GM23338 (cell line): Measurements from ENCODE around the gene TLE3. TPM values are rescaled to one million over a fixed set of nuclear protein-coding genes. Genes with fewer than 3 reads are reported as not detected.

ENCODE experiments used
- ATAC-seq: fragments of 200-7000 bp; cut with Tn5 transposase; 3 replicates; pipeline ENCODE4 v1.9.1; 2020
- DNase-seq: peaks from one replicate; pipeline ENCODE4 v3.0.0-alpha.2; 2015; ENCODE audit warnings: low spot score
- H2AFZ ChIP-seq: fragments of 200-600 bp; sonication (generic); 2 replicates; pipeline ENCODE4 v1.8.0; 2016; ENCODE audit warnings: antibody characterized with exemption, mild to moderate bottlenecking, moderate library complexity
- H3F3A ChIP-seq: fragments of 200-600 bp; sonication (generic); replicated peaks from 2 replicates; pipeline ENCODE4 v1.8.0; 2017; ENCODE audit warnings: antibody characterized with exemption, mixed run types, low read depth
- H3K27ac ChIP-seq: fragments of 200-600 bp; sonication (generic); 2 replicates; pipeline ENCODE4 v1.6.1; 2016; ENCODE audit warnings: low read depth
- H3K27me3 ChIP-seq: fragments of 200-600 bp; sonication (generic); 2 replicates; pipeline ENCODE4 v1.8.0; 2016; ENCODE audit warnings: mild to moderate bottlenecking, mixed run types, moderate library complexity; ENCODE audit not compliant: insufficient read depth
- H3K36me3 ChIP-seq: fragments of 200-600 bp; sonication (generic); 2 replicates; pipeline ENCODE4 v1.8.0; 2016; ENCODE audit warnings: mild to moderate bottlenecking; ENCODE audit not compliant: insufficient read depth
- H3K4me1 ChIP-seq: fragments of 200-600 bp; sonication (generic); 2 replicates; pipeline ENCODE4 v1.8.0; 2016; ENCODE audit warnings: mild to moderate bottlenecking, moderate library complexity; ENCODE audit not compliant: insufficient read depth
- H3K4me2 ChIP-seq: fragments of 200-600 bp; sonication (generic); 2 replicates; pipeline ENCODE4 v1.7.1; 2017; ENCODE audit warnings: mixed run types
- H3K4me3 ChIP-seq: fragments of 200-600 bp; sonication (generic); 2 replicates; pipeline ENCODE4 v1.6.1; 2016; ENCODE audit warnings: mixed run types
- H3K79me2 ChIP-seq: fragments of 200-600 bp; sonication (generic); replicated peaks from 2 replicates; pipeline ENCODE4 v1.8.0; 2017; ENCODE audit warnings: mild to moderate bottlenecking; ENCODE audit not compliant: insufficient read depth
- H3K9me2 ChIP-seq: fragments of 200-600 bp; sonication (generic); 2 replicates; pipeline ENCODE4 v1.8.0; 2017; ENCODE audit not compliant: insufficient read depth
- H4K20me1 ChIP-seq: fragments of 200-600 bp; sonication (generic); replicated peaks from 2 replicates; pipeline ENCODE4 v1.8.0; 2017; ENCODE audit warnings: mild to moderate bottlenecking; ENCODE audit not compliant: insufficient read depth
- H3K27ac Mint-ChIP-seq: 2 replicates; pipeline ENCODE4 v1.8.0; 2020; ENCODE audit warnings: inconsistent platforms, mild to moderate bottlenecking, moderate library complexity, mixed read lengths
- H3K27me3 Mint-ChIP-seq: 3 replicates; pipeline ENCODE4 v1.8.0; 2022; ENCODE audit warnings: low read depth, mild to moderate bottlenecking, moderate library complexity, mixed read lengths, inconsistent platforms; ENCODE audit not compliant: insufficient read depth, poor library complexity
- H3K36me3 Mint-ChIP-seq: 3 replicates; pipeline ENCODE4 v1.8.0; 2021; ENCODE audit warnings: low read depth, mild to moderate bottlenecking, inconsistent platforms, moderate library complexity, mixed read lengths
- H3K4me1 Mint-ChIP-seq: 3 replicates; pipeline ENCODE4 v1.8.0; 2020; ENCODE audit warnings: mild to moderate bottlenecking, inconsistent platforms, mixed read lengths
- H3K4me3 Mint-ChIP-seq: 3 replicates; pipeline ENCODE4 v1.8.0; 2021; ENCODE audit warnings: moderate library complexity, mild to moderate bottlenecking, inconsistent platforms, mixed read lengths
- H3K9me3 Mint-ChIP-seq: 3 replicates; pipeline ENCODE4 v1.8.0; 2020; ENCODE audit warnings: moderate library complexity, mild to moderate bottlenecking, inconsistent platforms, mixed read lengths
- EZH2phosphoT487 ChIP-seq: fragments of 200-600 bp; sonication (generic); IDR thresholded peaks from one replicate; pipeline ENCODE4 v1.8.1; 2018; ENCODE audit warnings: antibody characterized with exemption; ENCODE audit not compliant: unreplicated experiment
- JUNB ChIP-seq: IDR thresholded peaks from one replicate; pipeline ENCODE4 v1.6.1; 2016; ENCODE audit warnings: antibody characterized with exemption; ENCODE audit not compliant: unreplicated experiment
- POLR2AphosphoS5 ChIP-seq: IDR thresholded peaks from 2 replicates; pipeline ENCODE4 v1.6.1; 2016; ENCODE audit warnings: antibody characterized with exemption, low read depth
- ZNF114 ChIP-seq: fragments of 250-450 bp; sonication (Bioruptor Pico); IDR thresholded peaks from 2 replicates; pipeline ENCODE4 v1.5.0; 2020; ENCODE audit warnings: mild to moderate bottlenecking, moderate library complexity
- polyA plus RNA-seq: library from polyadenylated mRNA; unstranded; fragments of >200 nt; fragmentation: Nextera tagmentation; extraction: Ambion mirVana; gene quantifications from 2 replicates; pipeline ENCODE4 v1.2.1, GENCODE V29; 2016
- total RNA-seq: library from RNA; depleted of rRNA; stranded (reverse); fragments of >200 nt; shearing (Covaris generic); gene quantifications from 2 replicates; pipeline ENCODE4 v1.2.3, GENCODE V29; 2014
- TF ChIP-seq, protein P1 (sequence below): fragments of 250-450 bp; sonication (Bioruptor Pico); IDR thresholded peaks from 2 replicates; pipeline ENCODE4 v1.5.0; 2020; ENCODE audit warnings: mild to moderate bottlenecking, moderate library complexity
- TF ChIP-seq, protein P2 (sequence below): IDR thresholded peaks from 2 replicates; pipeline ENCODE4 v1.6.1; 2016; ENCODE audit warnings: antibody characterized with exemption

TLE3 gene
- total and polyA plus RNA-seq, 2 experiments from 2014 or later: 10.4 to 79.5 TPM

DNA sequence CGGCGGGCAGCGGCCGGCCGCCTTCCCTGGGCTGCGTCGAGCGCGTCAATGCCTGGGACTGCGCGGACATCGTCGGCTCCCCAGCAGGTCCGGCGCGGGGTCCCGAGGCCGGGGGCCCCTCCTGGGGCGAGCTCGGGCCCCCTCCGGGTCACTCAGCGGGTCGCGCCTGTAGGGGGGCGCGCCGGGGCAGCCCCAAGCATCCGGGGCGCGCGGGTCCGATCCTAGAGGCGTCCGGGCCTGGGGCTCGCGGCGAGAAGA is 725 bp downstream of the TLE3 start (continued):
- TF ChIP-seq, protein P1, sequence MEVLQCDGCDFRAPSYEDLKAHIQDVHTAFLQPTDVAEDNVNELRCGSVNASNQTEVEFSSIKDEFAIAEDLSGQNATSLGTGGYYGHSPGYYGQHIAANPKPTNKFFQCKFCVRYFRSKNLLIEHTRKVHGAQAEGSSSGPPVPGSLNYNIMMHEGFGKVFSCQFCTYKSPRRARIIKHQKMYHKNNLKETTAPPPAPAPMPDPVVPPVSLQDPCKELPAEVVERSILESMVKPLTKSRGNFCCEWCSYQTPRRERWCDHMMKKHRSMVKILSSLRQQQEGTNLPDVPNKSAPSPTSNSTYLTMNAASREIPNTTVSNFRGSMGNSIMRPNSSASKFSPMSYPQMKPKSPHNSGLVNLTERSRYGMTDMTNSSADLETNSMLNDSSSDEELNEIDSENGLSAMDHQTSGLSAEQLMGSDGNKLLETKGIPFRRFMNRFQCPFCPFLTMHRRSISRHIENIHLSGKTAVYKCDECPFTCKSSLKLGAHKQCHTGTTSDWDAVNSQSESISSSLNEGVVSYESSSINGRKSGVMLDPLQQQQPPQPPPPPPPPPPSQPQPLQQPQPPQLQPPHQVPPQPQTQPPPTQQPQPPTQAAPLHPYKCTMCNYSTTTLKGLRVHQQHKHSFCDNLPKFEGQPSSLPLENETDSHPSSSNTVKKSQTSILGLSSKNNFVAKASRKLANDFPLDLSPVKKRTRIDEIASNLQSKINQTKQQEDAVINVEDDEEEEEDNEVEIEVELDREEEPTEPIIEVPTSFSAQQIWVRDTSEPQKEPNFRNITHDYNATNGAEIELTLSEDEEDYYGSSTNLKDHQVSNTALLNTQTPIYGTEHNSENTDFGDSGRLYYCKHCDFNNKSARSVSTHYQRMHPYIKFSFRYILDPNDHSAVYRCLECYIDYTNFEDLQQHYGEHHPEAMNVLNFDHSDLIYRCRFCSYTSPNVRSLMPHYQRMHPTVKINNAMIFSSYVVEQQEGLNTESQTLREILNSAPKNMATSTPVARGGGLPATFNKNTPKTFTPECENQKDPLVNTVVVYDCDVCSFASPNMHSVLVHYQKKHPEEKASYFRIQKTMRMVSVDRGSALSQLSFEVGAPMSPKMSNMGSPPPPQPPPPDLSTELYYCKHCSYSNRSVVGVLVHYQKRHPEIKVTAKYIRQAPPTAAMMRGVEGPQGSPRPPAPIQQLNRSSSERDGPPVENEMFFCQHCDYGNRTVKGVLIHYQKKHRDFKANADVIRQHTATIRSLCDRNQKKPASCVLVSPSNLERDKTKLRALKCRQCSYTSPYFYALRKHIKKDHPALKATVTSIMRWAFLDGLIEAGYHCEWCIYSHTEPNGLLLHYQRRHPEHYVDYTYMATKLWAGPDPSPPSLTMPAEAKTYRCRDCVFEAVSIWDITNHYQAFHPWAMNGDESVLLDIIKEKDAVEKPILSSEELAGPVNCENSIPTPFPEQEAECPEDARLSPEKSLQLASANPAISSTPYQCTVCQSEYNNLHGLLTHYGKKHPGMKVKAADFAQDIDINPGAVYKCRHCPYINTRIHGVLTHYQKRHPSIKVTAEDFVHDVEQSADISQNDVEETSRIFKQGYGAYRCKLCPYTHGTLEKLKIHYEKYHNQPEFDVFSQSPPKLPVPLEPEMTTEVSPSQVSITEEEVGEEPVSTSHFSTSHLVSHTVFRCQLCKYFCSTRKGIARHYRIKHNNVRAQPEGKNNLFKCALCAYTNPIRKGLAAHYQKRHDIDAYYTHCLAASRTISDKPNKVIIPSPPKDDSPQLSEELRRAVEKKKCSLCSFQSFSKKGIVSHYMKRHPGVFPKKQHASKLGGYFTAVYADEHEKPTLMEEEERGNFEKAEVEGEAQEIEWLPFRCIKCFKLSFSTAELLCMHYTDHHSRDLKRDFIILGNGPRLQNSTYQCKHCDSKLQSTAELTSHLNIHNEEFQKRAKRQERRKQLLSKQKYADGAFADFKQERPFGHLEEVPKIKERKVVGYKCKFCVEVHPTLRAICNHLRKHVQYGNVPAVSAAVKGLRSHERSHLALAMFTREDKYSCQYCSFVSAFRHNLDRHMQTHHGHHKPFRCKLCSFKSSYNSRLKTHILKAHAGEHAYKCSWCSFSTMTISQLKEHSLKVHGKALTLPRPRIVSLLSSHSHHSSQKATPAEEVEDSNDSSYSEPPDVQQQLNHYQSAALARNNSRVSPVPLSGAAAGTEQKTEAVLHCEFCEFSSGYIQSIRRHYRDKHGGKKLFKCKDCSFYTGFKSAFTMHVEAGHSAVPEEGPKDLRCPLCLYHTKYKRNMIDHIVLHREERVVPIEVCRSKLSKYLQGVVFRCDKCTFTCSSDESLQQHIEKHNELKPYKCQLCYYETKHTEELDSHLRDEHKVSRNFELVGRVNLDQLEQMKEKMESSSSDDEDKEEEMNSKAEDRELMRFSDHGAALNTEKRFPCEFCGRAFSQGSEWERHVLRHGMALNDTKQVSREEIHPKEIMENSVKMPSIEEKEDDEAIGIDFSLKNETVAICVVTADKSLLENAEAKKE: no peak
- TF ChIP-seq EZH2phosphoT487 (no peak), POLR2AphosphoS5 (no peak), JUNB (no peak), ZNF114 (CRISPR knock-in tag) (no peak)

DNA sequence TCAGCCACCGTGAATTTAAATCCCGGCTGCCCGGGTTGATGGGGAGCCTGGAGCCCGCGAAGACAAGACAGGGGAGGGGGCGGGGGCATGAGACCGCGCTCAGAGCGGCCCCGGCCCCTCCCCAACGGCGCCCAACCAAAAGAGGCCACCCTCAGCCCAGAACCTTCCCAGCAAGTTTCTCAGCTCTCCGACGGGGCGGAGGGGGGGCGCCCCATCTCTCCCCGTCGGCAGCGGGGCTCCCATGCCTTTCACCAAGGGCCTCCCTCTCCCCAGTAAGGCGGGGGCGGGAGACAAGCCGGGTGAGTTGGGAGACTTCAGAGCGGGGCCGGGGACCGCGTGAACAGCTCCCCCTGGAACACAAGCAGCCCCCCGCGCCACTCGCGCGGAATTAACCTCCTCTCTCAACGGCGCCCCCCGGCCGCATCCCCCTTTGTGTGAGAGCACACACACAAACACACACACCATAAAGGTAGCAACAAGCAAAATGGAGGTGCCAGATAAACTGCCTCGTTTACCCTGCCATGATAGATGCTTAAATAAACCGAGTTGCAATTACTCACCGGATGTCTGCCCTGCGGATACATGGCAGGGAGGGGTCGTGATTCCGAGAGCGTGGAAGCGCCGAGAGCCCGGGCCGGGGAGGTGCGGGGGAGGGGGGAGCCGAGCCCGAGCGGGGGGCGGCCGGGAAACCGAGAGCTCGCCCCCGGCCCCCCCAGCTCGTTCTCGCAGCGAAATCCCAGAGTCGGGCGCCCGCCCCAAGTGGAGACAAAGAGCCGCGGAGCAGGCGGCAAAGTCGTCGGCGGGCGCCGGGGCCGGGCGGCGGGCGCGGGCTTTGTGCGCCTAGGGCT is 1.3 kb downstream of the TLE3 start:
- H3F3A ChIP-seq: peaks cover 7% of the 10 kb centered on the region; the same call in 1 of the 2 replicates
- H3K4me1 ChIP-seq: peaks cover 37% of the 10 kb centered on the region
- H3K4me2 ChIP-seq: peak overlapping the region; percentile 92
- peaks cover 39% of the 10 kb centered on the region for H3K79me2 ChIP-seq
- peaks cover 3% of the 10 kb centered on the region; the same call in 1 of the 3 replicates for H3K9me3 Mint-ChIP-seq
- H3K4me3 Mint-ChIP-seq: peak overlapping the region; percentile 96
- peak overlapping the region; percentile 85 for H3K4me3 ChIP-seq
- H4K20me1 ChIP-seq: peaks cover 25% of the 10 kb centered on the region
- H3K36me3 ChIP-seq: no peaks in the 10 kb centered on the region; the same call in 1 of the 2 replicates
- 0 out of 2 replicates have a peak overlapping the region, but pooled peaks have one; percentile 23 for H3K27ac ChIP-seq
- H3K27ac Mint-ChIP-seq: peak overlapping the region; percentile 95
- no peak overlapping the region for H2AFZ ChIP-seq
- peaks cover 42% of the 10 kb centered on the region for H3K4me1 Mint-ChIP-seq
- peaks cover 30% of the 10 kb centered on the region for H3K36me3 Mint-ChIP-seq
- TF ChIP-seq, protein P2, sequence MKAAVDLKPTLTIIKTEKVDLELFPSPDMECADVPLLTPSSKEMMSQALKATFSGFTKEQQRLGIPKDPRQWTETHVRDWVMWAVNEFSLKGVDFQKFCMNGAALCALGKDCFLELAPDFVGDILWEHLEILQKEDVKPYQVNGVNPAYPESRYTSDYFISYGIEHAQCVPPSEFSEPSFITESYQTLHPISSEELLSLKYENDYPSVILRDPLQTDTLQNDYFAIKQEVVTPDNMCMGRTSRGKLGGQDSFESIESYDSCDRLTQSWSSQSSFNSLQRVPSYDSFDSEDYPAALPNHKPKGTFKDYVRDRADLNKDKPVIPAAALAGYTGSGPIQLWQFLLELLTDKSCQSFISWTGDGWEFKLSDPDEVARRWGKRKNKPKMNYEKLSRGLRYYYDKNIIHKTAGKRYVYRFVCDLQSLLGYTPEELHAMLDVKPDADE: no peak
- ATAC-seq (peak; percentile 7), DNase-seq (no peak)
- no peaks in the 10 kb centered on the region for H3K9me2 ChIP-seq
- H3K27me3 Mint-ChIP-seq: peaks cover 46% of the 10 kb centered on the region
- H3K27me3 ChIP-seq: peaks cover 41% of the 10 kb centered on the region
